HG03060 (cell line): ENCODE measurements around the gene GDE1.
A peak's percentile ranks its signal among the peaks of the same experiment; 100 is the strongest.
"Not testable (repeated sequence)": the region's sequence is repeated elsewhere in the genome, so short reads cannot be mapped to it uniquely, and the experiment has no call there.

Source experiments
- ATAC-seq: cut with Tn5 transposase; IDR thresholded peaks from one replicate; pipeline ENCODE4 v1.9.1; 2021; ENCODE audit warnings: low read depth, moderate number of reproducible peaks; ENCODE audit not compliant: unreplicated experiment

The GDE1 gene

GRCh38 chr16:19521471-19522396, at the start of gene GDE1:
Gene GDE1, minus strand, starts transcription at chr16:19522098. Its CDS starts 134 bp downstream, at chr16:19521964.
- ATAC-seq: peak; percentile 59

- no peak for ATAC-seq
These were observed 45.7 kb upstream of the GDE1 start for GRCh38 chr16:19567560-19567959.

- no peak for ATAC-seq
These were observed 44.5 kb upstream of the GDE1 start for GRCh38 chr16:19566362-19566761.

GRCh38 chr16:19563377-19563776, 41.5 kb upstream of the GDE1 start:
- ATAC-seq: no peak

GRCh38 chr16:19560078-19560477, 38.2 kb upstream of the GDE1 start:
- no peak for ATAC-seq

GRCh38 chr16:19559242-19559910, 37.5 kb upstream of the GDE1 start:
- ATAC-seq: no peak

GRCh38 chr16:19555938-19556771, 34.3 kb upstream of the GDE1 start:
- no peak for ATAC-seq

GRCh38 chr16:19555186-19555937, 33.5 kb upstream of the GDE1 start, which contains the start of gene VPS35L:
Gene VPS35L, plus strand, starts transcription at chr16:19555703. Its CDS starts 27 bp downstream, at chr16:19555730.
- ATAC-seq: peak; percentile 89

GRCh38 chr16:19549673-19550072, 27.8 kb upstream of the GDE1 start:
- no peak for ATAC-seq

GRCh38 chr16:19548144-19548543, 26.2 kb upstream of the GDE1 start:
- no peak for ATAC-seq

GRCh38 chr16:19543278-19543996, 21.5 kb upstream of the GDE1 start:
- not testable (repeated sequence) for ATAC-seq

GRCh38 chr16:19542138-19542821, 20.4 kb upstream of the GDE1 start:
- no peak for ATAC-seq

- ATAC-seq: no peak
These were observed 18.5 kb upstream of the GDE1 start for GRCh38 chr16:19540241-19540970.

GRCh38 chr16:19532601-19533000, 10.7 kb upstream of the GDE1 start:
- no peak for ATAC-seq

GRCh38 chr16:19528666-19529065, 6.8 kb upstream of the GDE1 start:
- ATAC-seq: no peak

- ATAC-seq: no peak
These were observed 5.3 kb upstream of the GDE1 start for GRCh38 chr16:19527161-19527560.

GRCh38 chr16:19525385-19525723, 3.5 kb upstream of the GDE1 start:
- ATAC-seq: no peak
